Brain microvascular endothelial cell (primary cell): ENCODE measurements around the gene ARHGAP24.

ENCODE experiments used
- DNase-seq: peaks from one replicate; pipeline ENCODE4 v3.0.0-alpha.2; 2020
- H3K27ac ChIP-seq: fragments of 250-450 bp; sonication (Bioruptor Pico); 2 replicates; pipeline ENCODE4 v1.5.1; 2020; ENCODE audit warnings: mild to moderate bottlenecking, moderate library complexity
- H3K27me3 ChIP-seq: fragments of 250-450 bp; sonication (Bioruptor Pico); replicated peaks from 2 replicates; pipeline ENCODE4 v1.5.1; 2020; ENCODE audit warnings: mild to moderate bottlenecking
- H3K36me3 ChIP-seq: fragments of 250-450 bp; sonication (Bioruptor Pico); replicated peaks from 2 replicates; pipeline ENCODE4 v1.5.1; 2020; ENCODE audit warnings: mild to moderate bottlenecking
- H3K4me3 ChIP-seq: 2 replicates; pipeline ENCODE4 v1.5.1; 2011; ENCODE audit warnings: low read depth, mild to moderate bottlenecking, control low read depth, low read length, moderate library complexity
- in situ Hi-C: cut with HindIII; loops from 2 replicates; pipeline ENCODE4 v1.10.0; 2017; ENCODE audit warnings: low sequenced_read_pairs, low pct_ligation_motif_present
- TF ChIP-seq, protein P1 (sequence below): IDR thresholded peaks from 2 replicates; pipeline ENCODE4 v1.5.1; 2011; ENCODE audit warnings: low read depth, mild to moderate bottlenecking, moderate library complexity, low read length, control low read depth, inconsistent platforms; ENCODE audit errors: missing control alignments

Gene ARHGAP24

GRCh38 chr4:85703096-85703495, 228.1 kb downstream of the ARHGAP24 start:
- TF ChIP-seq, protein P1, sequence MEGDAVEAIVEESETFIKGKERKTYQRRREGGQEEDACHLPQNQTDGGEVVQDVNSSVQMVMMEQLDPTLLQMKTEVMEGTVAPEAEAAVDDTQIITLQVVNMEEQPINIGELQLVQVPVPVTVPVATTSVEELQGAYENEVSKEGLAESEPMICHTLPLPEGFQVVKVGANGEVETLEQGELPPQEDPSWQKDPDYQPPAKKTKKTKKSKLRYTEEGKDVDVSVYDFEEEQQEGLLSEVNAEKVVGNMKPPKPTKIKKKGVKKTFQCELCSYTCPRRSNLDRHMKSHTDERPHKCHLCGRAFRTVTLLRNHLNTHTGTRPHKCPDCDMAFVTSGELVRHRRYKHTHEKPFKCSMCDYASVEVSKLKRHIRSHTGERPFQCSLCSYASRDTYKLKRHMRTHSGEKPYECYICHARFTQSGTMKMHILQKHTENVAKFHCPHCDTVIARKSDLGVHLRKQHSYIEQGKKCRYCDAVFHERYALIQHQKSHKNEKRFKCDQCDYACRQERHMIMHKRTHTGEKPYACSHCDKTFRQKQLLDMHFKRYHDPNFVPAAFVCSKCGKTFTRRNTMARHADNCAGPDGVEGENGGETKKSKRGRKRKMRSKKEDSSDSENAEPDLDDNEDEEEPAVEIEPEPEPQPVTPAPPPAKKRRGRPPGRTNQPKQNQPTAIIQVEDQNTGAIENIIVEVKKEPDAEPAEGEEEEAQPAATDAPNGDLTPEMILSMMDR: no peak
- in situ Hi-C loops: no loop called here
- DNase-seq: no peak
- no peaks in the 10 kb centered on the region for H3K27me3 ChIP-seq
- no peak overlapping the region for H3K27ac ChIP-seq
- H3K36me3 ChIP-seq: no peaks in the 10 kb centered on the region
- no peak overlapping the region for H3K4me3 ChIP-seq

- no peaks in the 10 kb centered on the region for H3K27me3 ChIP-seq
- in situ Hi-C loops: no loop called here
- TF ChIP-seq, protein P1: no peak
- H3K4me3 ChIP-seq: no peak overlapping the region
- H3K36me3 ChIP-seq: no peaks in the 10 kb centered on the region
- no peak for DNase-seq
- no peak overlapping the region for H3K27ac ChIP-seq
Observed at GRCh38 chr4:85707611-85708010, 232.7 kb downstream of the ARHGAP24 start.

DNA sequence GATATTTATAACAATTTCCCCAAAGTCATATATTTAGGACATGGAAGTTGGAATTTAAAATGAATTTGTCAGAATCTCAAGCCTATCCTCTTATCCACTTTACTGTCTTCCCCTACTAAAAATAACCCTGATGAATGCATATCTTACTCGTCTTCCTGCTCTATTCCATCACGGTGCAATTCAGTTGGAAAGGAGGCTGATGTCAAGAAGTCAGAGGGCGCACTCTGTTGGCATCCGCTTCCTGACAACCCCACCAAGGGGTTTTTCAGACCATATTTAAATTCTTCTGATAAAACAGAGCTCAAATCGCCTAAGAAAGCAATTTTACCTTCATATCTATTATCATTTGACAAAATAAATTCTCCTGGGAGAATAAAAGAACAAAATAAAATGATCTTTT, 233.5 kb downstream of the ARHGAP24 start:
- no peak overlapping the region for H3K27ac ChIP-seq
- H3K36me3 ChIP-seq: no peaks in the 10 kb centered on the region
- H3K4me3 ChIP-seq: no peak overlapping the region
- no peaks in the 10 kb centered on the region for H3K27me3 ChIP-seq
- in situ Hi-C loops: no loop called here
- TF ChIP-seq, protein P1: no peak
- DNase-seq: no peak

DNA sequence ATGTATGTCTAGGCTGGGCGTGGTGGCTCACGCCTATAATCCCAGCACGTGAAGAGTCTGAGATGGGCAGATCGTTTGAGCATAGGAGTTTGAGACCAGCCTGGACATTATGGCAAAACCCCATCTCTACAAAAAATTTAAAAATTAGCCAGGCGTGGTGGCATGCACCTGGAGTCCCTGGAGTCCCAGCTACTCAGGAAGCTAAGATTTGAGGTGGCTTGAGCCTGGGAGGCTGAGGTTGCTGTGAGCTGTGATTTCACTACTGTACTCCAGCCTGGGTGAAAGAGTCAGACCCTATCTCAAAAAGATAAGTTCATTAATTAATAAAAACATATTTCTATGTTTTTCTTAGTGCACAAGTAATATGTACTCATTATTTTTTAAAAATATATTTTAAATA, 238.1 kb downstream of the ARHGAP24 start:
- TF ChIP-seq, protein P1: no peak
- H3K4me3 ChIP-seq: no peak overlapping the region
- no peaks in the 10 kb centered on the region for H3K27me3 ChIP-seq
- no peaks in the 10 kb centered on the region for H3K36me3 ChIP-seq
- in situ Hi-C loops: no loop called here
- no peak for DNase-seq
- H3K27ac ChIP-seq: no peak overlapping the region

DNA sequence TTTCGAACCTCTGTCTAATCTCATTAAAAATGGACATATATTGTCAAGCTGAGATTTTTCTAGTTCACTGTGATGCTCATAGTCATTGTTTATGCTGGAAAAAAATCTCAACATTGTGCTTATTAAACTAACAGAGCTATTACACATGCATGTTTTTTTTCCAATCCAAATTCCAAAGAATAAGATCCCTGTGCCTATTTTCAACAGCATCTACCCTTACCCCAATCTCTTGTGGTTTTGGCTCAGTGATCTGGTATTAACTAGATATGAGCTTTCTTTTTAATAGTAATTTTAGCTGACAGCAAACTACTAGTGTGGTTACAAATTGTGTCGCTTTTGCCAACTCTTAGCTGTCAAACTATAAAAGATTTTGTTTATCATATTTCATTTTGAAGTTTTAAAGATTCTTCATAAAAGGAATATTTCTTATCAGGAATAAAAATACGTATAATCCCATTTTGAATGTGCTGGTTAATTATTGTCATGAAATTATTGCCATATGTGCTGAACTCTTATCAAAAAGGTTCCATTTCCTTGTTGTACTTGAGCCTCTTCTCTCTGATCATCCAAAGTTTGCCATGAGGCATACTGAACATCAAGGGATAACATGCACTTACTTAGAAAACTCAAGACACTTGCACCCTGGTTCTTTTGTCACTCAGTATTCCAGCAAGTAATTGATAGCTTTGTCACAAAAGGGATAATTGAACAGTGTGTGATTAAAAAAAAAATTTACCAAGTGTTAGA, 241.2 kb downstream of the ARHGAP24 start:
- in situ Hi-C loops: no loop called here
- H3K27ac ChIP-seq: no peak overlapping the region
- no peaks in the 10 kb centered on the region for H3K27me3 ChIP-seq
- DNase-seq: no peak
- no peak overlapping the region for H3K4me3 ChIP-seq
- no peaks in the 10 kb centered on the region for H3K36me3 ChIP-seq
- TF ChIP-seq, protein P1: no peak

GRCh38 chr4:85717351-85717750, 242.4 kb downstream of the ARHGAP24 start:
- Histone ChIP-seq H3K27me3 (no peaks in the 10 kb centered on the region), H3K4me3 (no peak overlapping the region), H3K36me3 (no peaks in the 10 kb centered on the region), H3K27ac (no peak overlapping the region)
- TF ChIP-seq, protein P1: no peak
- in situ Hi-C loops: no loop called here
- DNase-seq: no peak
